DND-41 (cell line): ENCODE data around the gene NLRP3.

Experiments
- ATAC-seq: fragments of 200-7000 bp; cut with Tn5 transposase; 3 replicates; pipeline ENCODE4 v1.9.1; 2021; ENCODE audit warnings: low read depth; ENCODE audit not compliant: insufficient read depth
- DNase-seq: peaks from one replicate; pipeline ENCODE4 v3.0.0-alpha.2; 2020
- H2AFZ ChIP-seq: 2 replicates; pipeline ENCODE4 v1.6.0; 2012; ENCODE audit warnings: low read depth, low read length
- H3K27ac ChIP-seq: 2 replicates; pipeline ENCODE4 v1.5.1; 2012; ENCODE audit warnings: low read length, inconsistent platforms
- H3K27me3 ChIP-seq: fragments of 200-600 bp; sonication (generic); 2 replicates; pipeline ENCODE4 v1.6.0; 2012; ENCODE audit warnings: low read length, mild to moderate bottlenecking, inconsistent platforms; ENCODE audit not compliant: insufficient read depth, poor library complexity
- H3K36me3 ChIP-seq: 2 replicates; pipeline ENCODE4 v1.5.1; 2012; ENCODE audit warnings: low read length, inconsistent platforms; ENCODE audit not compliant: insufficient read depth
- H3K4me1 ChIP-seq: 2 replicates; pipeline ENCODE4 v1.5.1; 2012; ENCODE audit warnings: mild to moderate bottlenecking, low read length; ENCODE audit not compliant: insufficient read depth
- H3K4me2 ChIP-seq: 2 replicates; pipeline ENCODE4 v1.6.0; 2012; ENCODE audit warnings: mild to moderate bottlenecking, moderate library complexity, low read length, inconsistent platforms; ENCODE audit not compliant: insufficient read depth
- H3K4me3 ChIP-seq, 2 experiments: fragments of 200-600 bp in 1 of 2; shearing (Covaris generic) in 1 of 2; 2 replicates each; pipeline ENCODE4 v1.5.1; 2012 to 2016; ENCODE audit warnings: inconsistent platforms in 2 of 2, low read length in 2 of 2, mild to moderate bottlenecking in 2 of 2, low read depth in 1 of 2, moderate library complexity in 1 of 2
- H3K79me2 ChIP-seq: 2 replicates; pipeline ENCODE4 v1.6.0; 2012; ENCODE audit warnings: low read length, inconsistent platforms; ENCODE audit not compliant: insufficient read depth
- H3K9ac ChIP-seq: 2 replicates; pipeline ENCODE4 v1.6.0; 2012; ENCODE audit warnings: low read depth, mild to moderate bottlenecking, inconsistent platforms, low read length, moderate library complexity
- H3K9me3 ChIP-seq: 2 replicates; pipeline ENCODE4 v1.5.1; 2012; ENCODE audit warnings: low read length, moderate library complexity, mild to moderate bottlenecking, inconsistent platforms; ENCODE audit not compliant: insufficient read depth, severe bottlenecking
- H4K20me1 ChIP-seq: 2 replicates; pipeline ENCODE4 v1.6.0; 2012; ENCODE audit warnings: low read length; ENCODE audit not compliant: insufficient read depth
- CTCF ChIP-seq: IDR thresholded peaks from 2 replicates; pipeline ENCODE4 v1.5.1; 2012; ENCODE audit warnings: borderline replicate concordance, low read length, moderate library complexity, mild to moderate bottlenecking; ENCODE audit not compliant: poor library complexity, severe bottlenecking; ENCODE audit errors: extremely low read depth
- EZH2 ChIP-seq: IDR thresholded peaks from 3 replicates; pipeline ENCODE4 v1.6.1; 2012; ENCODE audit warnings: borderline replicate concordance, low read depth, mild to moderate bottlenecking, moderate library complexity, low read length, inconsistent platforms; ENCODE audit not compliant: severe bottlenecking

Gene NLRP3

DNA sequence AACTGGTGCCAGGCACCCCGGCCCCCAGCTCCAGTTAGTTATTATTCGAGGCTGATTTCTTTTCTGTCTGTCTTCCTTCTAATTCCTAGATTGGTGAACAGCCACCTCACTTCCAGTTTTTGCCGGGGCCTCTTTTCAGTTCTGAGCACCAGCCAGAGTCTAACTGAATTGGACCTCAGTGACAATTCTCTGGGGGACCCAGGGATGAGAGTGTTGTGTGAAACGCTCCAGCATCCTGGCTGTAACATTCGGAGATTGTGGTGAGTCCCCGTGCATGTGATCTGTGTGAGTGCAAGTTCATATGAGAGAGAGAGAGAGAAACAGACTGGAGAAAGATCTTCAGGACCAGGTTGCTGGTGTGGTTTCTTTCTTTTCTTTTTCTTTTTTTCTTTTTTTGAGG lies 13.5 kb downstream of the NLRP3 start:
- H3K4me3 ChIP-seq = no peak overlapping the region
- no peaks in the 10 kb centered on the region for H3K9me3 ChIP-seq
- no peaks in the 10 kb centered on the region for H3K36me3 ChIP-seq
- DNase-seq = no peak
- no peak overlapping the region for H3K9ac ChIP-seq
- H3K4me2 ChIP-seq = no peak overlapping the region
- H3K27ac ChIP-seq = no peak overlapping the region
- H4K20me1 ChIP-seq = no peaks in the 10 kb centered on the region
- TF ChIP-seq CTCF (no peak), EZH2 (no peak)
- no peak overlapping the region for H2AFZ ChIP-seq
- H3K27me3 ChIP-seq = no peaks in the 10 kb centered on the region
- H3K79me2 ChIP-seq = no peaks in the 10 kb centered on the region
- H3K4me1 ChIP-seq = no peaks in the 10 kb centered on the region
- ATAC-seq = no peak

GRCh38 chr1:247430434-247430833 lies 14.5 kb downstream of the NLRP3 start:
- DNase-seq = no peak
- no peaks in the 10 kb centered on the region for H3K36me3 ChIP-seq
- no peak overlapping the region for H3K27ac ChIP-seq
- ATAC-seq = no peak
- no peak overlapping the region for H3K9ac ChIP-seq
- H3K4me2 ChIP-seq = no peak overlapping the region
- no peak overlapping the region for H2AFZ ChIP-seq
- H3K9me3 ChIP-seq = no peaks in the 10 kb centered on the region
- H3K4me3 ChIP-seq = no peak overlapping the region
- H4K20me1 ChIP-seq = no peaks in the 10 kb centered on the region
- no peaks in the 10 kb centered on the region for H3K79me2 ChIP-seq
- H3K27me3 ChIP-seq = peaks cover 2% of the 10 kb centered on the region
- TF ChIP-seq EZH2 (no peak), CTCF (no peak)
- no peaks in the 10 kb centered on the region for H3K4me1 ChIP-seq

- no peak overlapping the region for H3K9ac ChIP-seq
- no peaks in the 10 kb centered on the region for H4K20me1 ChIP-seq
- H3K36me3 ChIP-seq = no peaks in the 10 kb centered on the region
Observed at GRCh38 chr1:247431643-247432042, 15.7 kb downstream of the NLRP3 start.

More at GRCh38 chr1:247431643-247432042, 15.7 kb downstream of the NLRP3 start:
- no peak for TF ChIP-seq CTCF
- no peak for TF ChIP-seq EZH2
- H3K4me3 ChIP-seq = no peak overlapping the region
- no peak overlapping the region for H3K27ac ChIP-seq
- no peak for DNase-seq
- H2AFZ ChIP-seq = no peak overlapping the region
- H3K4me1 ChIP-seq = no peaks in the 10 kb centered on the region
- H3K4me2 ChIP-seq = no peak overlapping the region
- H3K9me3 ChIP-seq = no peaks in the 10 kb centered on the region
- H3K27me3 ChIP-seq = peaks cover 5% of the 10 kb centered on the region
- H3K79me2 ChIP-seq = no peaks in the 10 kb centered on the region
- ATAC-seq = no peak
